ENCODE measurements around the gene ANKS3.

The ANKS3 gene

GRCh38 chr16:4778050-4778392 is 44.0 kb upstream of the ANKS3 start:
- no peaks in the 10 kb centered on the region for H4K20me1 ChIP-seq (ENCODE audit: insufficient read depth, low read length)
- H3K27me3 ChIP-seq (ENCODE audit: low read depth, low read length) = no peaks in the 10 kb centered on the region
- peaks cover 9% of the 10 kb centered on the region for H3K4me1 ChIP-seq (ENCODE audit: low read length)
- no peak overlapping the region for H3K27ac ChIP-seq (ENCODE audit: low read length)
- H3K36me3 ChIP-seq (replicated peaks; ENCODE audit: low read depth, low read length) = no peaks in the 10 kb centered on the region
- H2AFZ ChIP-seq (ENCODE audit: low read depth, low read length) = no peak overlapping the region
- H3K9me3 ChIP-seq (ENCODE audit: insufficient read depth, low read length) = no peaks in the 10 kb centered on the region
- no peak overlapping the region for H3K4me3 ChIP-seq (ENCODE audit: low read length)
- H3K4me2 ChIP-seq (ENCODE audit: low read length) = no peak overlapping the region
- no peak overlapping the region for H3K9ac ChIP-seq (ENCODE audit: low read length)
- no peak for TF ChIP-seq CTCF (IDR thresholded peaks at IDR 0.05; ENCODE audit: low read depth, low read length)
- TF ChIP-seq EZH2phosphoT487 (IDR thresholded peaks at IDR 0.05; ENCODE audit: low read depth) = no peak
- H3K79me2 ChIP-seq (ENCODE audit: low read length) = no peaks in the 10 kb centered on the region

- Histone ChIP-seq H3K9ac (ENCODE audit: low read length) (no peak overlapping the region), H3K4me1 (ENCODE audit: low read length) (peaks cover 6% of the 10 kb centered on the region), H3K36me3 (replicated peaks; ENCODE audit: low read depth, low read length) (no peaks in the 10 kb centered on the region), H3K79me2 (ENCODE audit: low read length) (no peaks in the 10 kb centered on the region), H3K27me3 (ENCODE audit: low read depth, low read length) (no peaks in the 10 kb centered on the region), H3K27ac (ENCODE audit: low read length) (no peak overlapping the region), H4K20me1 (ENCODE audit: insufficient read depth, low read length) (no peaks in the 10 kb centered on the region), H2AFZ (ENCODE audit: low read depth, low read length) (no peak overlapping the region), H3K9me3 (ENCODE audit: insufficient read depth, low read length) (no peaks in the 10 kb centered on the region), H3K4me3 (ENCODE audit: low read length) (no peak overlapping the region), H3K4me2 (ENCODE audit: low read length) (no peak overlapping the region)
- TF ChIP-seq CTCF (IDR thresholded peaks at IDR 0.05; ENCODE audit: low read depth, low read length) = no peak
- TF ChIP-seq EZH2phosphoT487 (IDR thresholded peaks at IDR 0.05; ENCODE audit: low read depth) = no peak
Measured at GRCh38 chr16:4777339-4778049, 43.4 kb upstream of the ANKS3 start.

GRCh38 chr16:4776141-4776705 is 42.2 kb upstream of the ANKS3 start:
- no peaks in the 10 kb centered on the region; the same call in 1 of the 2 replicates for H3K4me1 ChIP-seq (ENCODE audit: low read length)
- no peaks in the 10 kb centered on the region for H3K9me3 ChIP-seq (ENCODE audit: insufficient read depth, low read length)
- H3K4me3 ChIP-seq (ENCODE audit: low read length) = no peak overlapping the region
- H3K36me3 ChIP-seq (replicated peaks; ENCODE audit: low read depth, low read length) = no peaks in the 10 kb centered on the region
- no peak overlapping the region for H3K27ac ChIP-seq (ENCODE audit: low read length)
- H3K79me2 ChIP-seq (ENCODE audit: low read length) = no peaks in the 10 kb centered on the region
- TF ChIP-seq EZH2phosphoT487 (IDR thresholded peaks at IDR 0.05; ENCODE audit: low read depth) = no peak
- TF ChIP-seq CTCF (IDR thresholded peaks at IDR 0.05; ENCODE audit: low read depth, low read length) = no peak
- H3K27me3 ChIP-seq (ENCODE audit: low read depth, low read length) = no peaks in the 10 kb centered on the region
- H4K20me1 ChIP-seq (ENCODE audit: insufficient read depth, low read length) = no peaks in the 10 kb centered on the region
- no peak overlapping the region for H3K9ac ChIP-seq (ENCODE audit: low read length)
- no peak overlapping the region for H2AFZ ChIP-seq (ENCODE audit: low read depth, low read length)
- no peak overlapping the region for H3K4me2 ChIP-seq (ENCODE audit: low read length)

- Histone ChIP-seq H3K36me3 (replicated peaks; ENCODE audit: low read depth, low read length) (no peaks in the 10 kb centered on the region), H3K27ac (ENCODE audit: low read length) (no peak overlapping the region), H3K4me1 (ENCODE audit: low read length) (no peaks in the 10 kb centered on the region; the same call in 1 of the 2 replicates), H3K9me3 (ENCODE audit: insufficient read depth, low read length) (no peaks in the 10 kb centered on the region), H3K27me3 (ENCODE audit: low read depth, low read length) (no peaks in the 10 kb centered on the region), H4K20me1 (ENCODE audit: insufficient read depth, low read length) (no peaks in the 10 kb centered on the region), H3K9ac (ENCODE audit: low read length) (no peak overlapping the region), H3K4me3 (ENCODE audit: low read length) (no peak overlapping the region), H2AFZ (ENCODE audit: low read depth, low read length) (no peak overlapping the region), H3K79me2 (ENCODE audit: low read length) (no peaks in the 10 kb centered on the region), H3K4me2 (ENCODE audit: low read length) (no peak overlapping the region)
- no peak for TF ChIP-seq CTCF (IDR thresholded peaks at IDR 0.05; ENCODE audit: low read depth, low read length)
- no peak for TF ChIP-seq EZH2phosphoT487 (IDR thresholded peaks at IDR 0.05; ENCODE audit: low read depth)
Measured at GRCh38 chr16:4775005-4775404, 40.9 kb upstream of the ANKS3 start.

All from OCI-LY3 (cell line).